ENCODE data around the gene CNTN1. TPM values are rescaled to one million over a fixed set of nuclear protein-coding genes. Genes with fewer than 3 reads are reported as not detected.

The CNTN1 gene
- total and polyA plus RNA-seq, 2 of the 8 experiments (the other 6 are each of a cell fraction or from before 2014, with no cell fraction given): 7.2 to 21.8 TPM

DNA sequence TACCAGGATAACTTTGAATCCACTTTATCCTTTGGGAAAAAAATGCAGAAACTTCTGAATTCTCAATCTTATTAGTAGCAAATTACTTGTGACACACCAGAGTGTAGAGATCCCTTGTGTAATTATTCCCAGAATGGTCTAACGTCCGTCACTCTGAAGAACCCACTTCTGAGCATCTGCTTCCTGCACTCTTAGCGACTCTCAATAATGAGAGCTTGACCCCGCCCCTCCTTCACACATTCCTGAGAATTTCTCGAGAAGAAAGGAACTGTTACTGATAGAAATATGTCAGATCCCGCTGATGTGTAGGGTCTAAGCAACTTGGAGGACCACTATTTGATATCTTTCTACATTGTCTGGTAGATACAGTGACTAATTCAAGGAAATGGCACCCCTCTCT, 277.6 kb downstream of the CNTN1 start (continued):
- TF ChIP-seq, protein P1, sequence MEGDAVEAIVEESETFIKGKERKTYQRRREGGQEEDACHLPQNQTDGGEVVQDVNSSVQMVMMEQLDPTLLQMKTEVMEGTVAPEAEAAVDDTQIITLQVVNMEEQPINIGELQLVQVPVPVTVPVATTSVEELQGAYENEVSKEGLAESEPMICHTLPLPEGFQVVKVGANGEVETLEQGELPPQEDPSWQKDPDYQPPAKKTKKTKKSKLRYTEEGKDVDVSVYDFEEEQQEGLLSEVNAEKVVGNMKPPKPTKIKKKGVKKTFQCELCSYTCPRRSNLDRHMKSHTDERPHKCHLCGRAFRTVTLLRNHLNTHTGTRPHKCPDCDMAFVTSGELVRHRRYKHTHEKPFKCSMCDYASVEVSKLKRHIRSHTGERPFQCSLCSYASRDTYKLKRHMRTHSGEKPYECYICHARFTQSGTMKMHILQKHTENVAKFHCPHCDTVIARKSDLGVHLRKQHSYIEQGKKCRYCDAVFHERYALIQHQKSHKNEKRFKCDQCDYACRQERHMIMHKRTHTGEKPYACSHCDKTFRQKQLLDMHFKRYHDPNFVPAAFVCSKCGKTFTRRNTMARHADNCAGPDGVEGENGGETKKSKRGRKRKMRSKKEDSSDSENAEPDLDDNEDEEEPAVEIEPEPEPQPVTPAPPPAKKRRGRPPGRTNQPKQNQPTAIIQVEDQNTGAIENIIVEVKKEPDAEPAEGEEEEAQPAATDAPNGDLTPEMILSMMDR (IDR thresholded peaks at IDR 0.05; ENCODE audit: control extremely low read depth in 1 of 3, insufficient read depth in 1 of 3, low read depth in 1 of 3, low read length in 3 of 3): no peak

All from H1 (cell line).